HTERT RPE-1 (cell line): ENCODE results near the gene PSAPL1.
"Not testable (repeated sequence)": the region's sequence is repeated elsewhere in the genome, so short reads cannot be mapped to it uniquely, and the experiment has no call there.

Source experiments
- in situ Hi-C: fragments of 300-500 bp; cut with MboI; formaldehyde crosslinking; loops from 4 replicates; pipeline ENCODE4 v1.14.3; 2020; ENCODE audit warnings: low sequenced_read_pairs

The PSAPL1 gene

GRCh38 chr4:7459471-7459870 lies 24.7 kb upstream of the PSAPL1 start:
- in situ Hi-C loops: no loop called here

GRCh38 chr4:7458477-7458876 lies 23.7 kb upstream of the PSAPL1 start:
- in situ Hi-C loops: no loop called here

- in situ Hi-C loops: no loop called here
Observed at GRCh38 chr4:7458066-7458425, 23.3 kb upstream of the PSAPL1 start.

- in situ Hi-C loops: no loop called here
Observed at GRCh38 chr4:7457201-7458065, 22.7 kb upstream of the PSAPL1 start.

GRCh38 chr4:7452802-7453201 lies 18.1 kb upstream of the PSAPL1 start:
- in situ Hi-C loops: not testable (repeated sequence)

GRCh38 chr4:7451800-7452199 lies 17.1 kb upstream of the PSAPL1 start:
- in situ Hi-C loops: no loop called here

- in situ Hi-C loops: no loop called here
Observed at GRCh38 chr4:7451434-7451789, 16.7 kb upstream of the PSAPL1 start.

GRCh38 chr4:7450775-7451433 lies 16.2 kb upstream of the PSAPL1 start:
- in situ Hi-C loops: no loop called here

GRCh38 chr4:7448036-7448435 lies 13.3 kb upstream of the PSAPL1 start:
- in situ Hi-C loops: no loop called here

- in situ Hi-C loops: no loop called here
Observed at GRCh38 chr4:7447236-7447635, 12.5 kb upstream of the PSAPL1 start.

- in situ Hi-C loops: no loop called here
Observed at GRCh38 chr4:7444731-7445130, 10.0 kb upstream of the PSAPL1 start.

- in situ Hi-C loops: no loop called here
Observed at GRCh38 chr4:7444314-7444713, 9.6 kb upstream of the PSAPL1 start.

- in situ Hi-C loops: no loop called here
Observed at GRCh38 chr4:7442574-7443162, 7.9 kb upstream of the PSAPL1 start.

- in situ Hi-C loops: no loop called here
Observed at GRCh38 chr4:7441201-7441600, 6.5 kb upstream of the PSAPL1 start.

GRCh38 chr4:7439699-7440098 lies 5.0 kb upstream of the PSAPL1 start:
- in situ Hi-C loops: no loop called here

- in situ Hi-C loops: no loop called here
Observed at GRCh38 chr4:7436256-7436655, 1.5 kb upstream of the PSAPL1 start.

- in situ Hi-C loops: no loop called here
Observed at GRCh38 chr4:7435471-7436061, 836 bp upstream of the PSAPL1 start.

- in situ Hi-C loops: no loop called here
Observed at GRCh38 chr4:7434141-7434765, 477 bp downstream of the PSAPL1 start.

GRCh38 chr4:7433376-7434140 lies 1.2 kb downstream of the PSAPL1 start:
- in situ Hi-C loops: no loop called here

GRCh38 chr4:7432531-7433375 lies 2.0 kb downstream of the PSAPL1 start:
- in situ Hi-C loops: no loop called here
